CD14-positive monocyte (primary cell): Measurements from ENCODE around the gene GMCL1. TPM values are rescaled to one million over a fixed set of nuclear protein-coding genes. Genes with fewer than 3 reads are reported as not detected.

Experiments used
- DNase-seq, 3 donors: peaks; one replicate each; pipeline ENCODE4 v3.0.0-alpha.2; 2011 to 2022
- H2AFZ ChIP-seq: 2 replicates; pipeline ENCODE4 v1.6.0; 2012; ENCODE audit warnings: mild to moderate bottlenecking, low read depth, low read length, inconsistent platforms; ENCODE audit not compliant: insufficient read depth, poor library complexity, severe bottlenecking
- H3K27ac ChIP-seq, 2 donors: 1 replicate in 1 of 2; 2 replicates in 1 of 2; pipeline ENCODE4 v1.5.1; 2012 to 2013; ENCODE audit warnings: low read length in 2 of 2, control low read depth in 1 of 2, inconsistent platforms in 1 of 2, low read depth in 1 of 2, mild to moderate bottlenecking in 1 of 2
- H3K27me3 ChIP-seq, 2 donors: one replicate each; pipeline versions ENCODE4 v1.6.0 to v1.6.1; 2011 to 2013; ENCODE audit warnings: low read length in 2 of 2; ENCODE audit not compliant: control insufficient read depth in 2 of 2, insufficient read depth in 2 of 2
- H3K36me3 ChIP-seq, 2 donors: replicated peaks in 1 of 2; 1 replicate in 1 of 2; 2 replicates in 1 of 2; pipeline versions ENCODE4 v1.5.1 to v1.6.1; 2012 to 2013; ENCODE audit warnings: low read length in 2 of 2, control low read depth in 1 of 2, inconsistent platforms in 1 of 2, mild to moderate bottlenecking in 1 of 2; ENCODE audit not compliant: insufficient read depth in 2 of 2, control insufficient read depth in 1 of 2
- H3K4me1 ChIP-seq, 2 donors: 1 replicate in 1 of 2; 2 replicates in 1 of 2; pipeline versions ENCODE4 v1.5.1 to v1.6.1; 2012 to 2013; ENCODE audit warnings: low read length in 2 of 2, control low read depth in 1 of 2, inconsistent platforms in 1 of 2, mild to moderate bottlenecking in 1 of 2, moderate library complexity in 1 of 2; ENCODE audit not compliant: insufficient read depth in 2 of 2, control insufficient read depth in 1 of 2
- H3K4me2 ChIP-seq: replicated peaks from 2 replicates; pipeline ENCODE3; 2012; ENCODE audit warnings: low read length, moderate library complexity, mild to moderate bottlenecking; ENCODE audit not compliant: poor library complexity, severe bottlenecking; ENCODE audit errors: extremely low read depth
- H3K4me3 ChIP-seq, 3 experiments: fragments of 200-600 bp in 1 of 3; sonication (generic) in 1 of 3; replicated peaks in 1 of 3; 1 replicate in 2 of 3; 2 replicates in 1 of 3; pipeline ENCODE4 v1.5.1; 2011 to 2013; ENCODE audit warnings: low read length in 3 of 3, mild to moderate bottlenecking in 3 of 3, control low read depth in 2 of 3, low read depth in 2 of 3, inconsistent platforms in 1 of 3, moderate library complexity in 1 of 3
- H3K79me2 ChIP-seq: 2 replicates; pipeline ENCODE4 v1.6.0; 2012; ENCODE audit warnings: mild to moderate bottlenecking, control low read depth, inconsistent platforms, low read length, moderate library complexity; ENCODE audit not compliant: insufficient read depth
- H3K9ac ChIP-seq: 2 replicates; pipeline ENCODE4 v1.6.0; 2017; ENCODE audit warnings: low read length, mild to moderate bottlenecking; ENCODE audit not compliant: insufficient read depth, poor library complexity, severe bottlenecking
- H3K9me3 ChIP-seq, 2 donors: replicated peaks in 1 of 2; 1 replicate in 1 of 2; 2 replicates in 1 of 2; pipeline versions ENCODE4 v1.5.1 to v1.6.1; 2012 to 2013; ENCODE audit warnings: low read length in 2 of 2, control low read depth in 1 of 2; ENCODE audit not compliant: control insufficient read depth in 1 of 2, insufficient read depth in 1 of 2
- H4K20me1 ChIP-seq: 2 replicates; pipeline ENCODE4 v1.6.0; 2012; ENCODE audit warnings: mild to moderate bottlenecking, low read length, control low read depth, moderate library complexity; ENCODE audit not compliant: insufficient read depth
- H3K27ac Mint-ChIP-seq, 7 donors: one replicate each; pipeline ENCODE4 v1.8.0; 2020; ENCODE audit warnings: mild to moderate bottlenecking in 7 of 7, mixed read lengths in 7 of 7, moderate library complexity in 6 of 7, inconsistent platforms in 2 of 7
- H3K27me3 Mint-ChIP-seq, 3 donors: one replicate each; pipeline ENCODE4 v1.8.0; 2021 to 2022; ENCODE audit warnings: low read depth in 3 of 3, mild to moderate bottlenecking in 3 of 3, mixed read lengths in 3 of 3, moderate library complexity in 3 of 3, inconsistent platforms in 1 of 3
- H3K36me3 Mint-ChIP-seq, 2 donors: one replicate each; pipeline ENCODE4 v1.8.0; 2020; ENCODE audit warnings: mixed read lengths in 2 of 2, inconsistent platforms in 1 of 2, mild to moderate bottlenecking in 1 of 2
- H3K4me1 Mint-ChIP-seq: one replicate; pipeline ENCODE4 v1.8.0; 2020; ENCODE audit warnings: mild to moderate bottlenecking, mixed read lengths
- H3K4me3 Mint-ChIP-seq, 2 donors: one replicate each; pipeline ENCODE4 v1.8.0; 2020; ENCODE audit warnings: mild to moderate bottlenecking in 2 of 2, mixed read lengths in 2 of 2, moderate library complexity in 1 of 2
- H3K9me3 Mint-ChIP-seq, 7 donors: one replicate each; pipeline ENCODE4 v1.8.0; 2020 to 2022; ENCODE audit warnings: mixed read lengths in 7 of 7, mild to moderate bottlenecking in 6 of 7, moderate library complexity in 6 of 7, inconsistent platforms in 2 of 7
- CTCF ChIP-seq: fragments of 200-600 bp; IDR thresholded peaks from one replicate; pipeline ENCODE4 v1.8.0; 2022; ENCODE audit warnings: antibody characterized with exemption, mild to moderate bottlenecking
- WGBS: methylation state at CpG from one replicate; pipeline ENCODE4 v1.1.5; 2013; ENCODE audit warnings: missing lambda C conversion rate; ENCODE audit not compliant: insufficient coverage; 5-methylcytosine and 5-hydroxymethylcytosine counted together
- intact Hi-C, 2 donors: fragments of 100-400 bp; cut with micrococcal nuclease; formaldehyde crosslinking; loops; one replicate each; pipeline versions ENCODE4 v1.15.0 to v1.15.1; 2023
- polyA plus RNA-seq, 3 donors: library from polyadenylated mRNA; depleted of rRNA in 1 of 3; unstranded in 2 of 3; stranded (reverse) in 1 of 3; fragments of 300-500 nt in 2 of 3; fragments of >200 nt in 1 of 3; fragmentation: Illumina TruSeq in 2 of 3; gene quantifications; 1 replicate in 2 of 3; 2 replicates in 1 of 3; pipeline ENCODE4 v1.2.3, GENCODE V29; 2012 to 2021

GMCL1 gene
- polyA plus RNA-seq, 3 donors, result 4.4 to 15.1 (median 9.4) TPM

DNA sequence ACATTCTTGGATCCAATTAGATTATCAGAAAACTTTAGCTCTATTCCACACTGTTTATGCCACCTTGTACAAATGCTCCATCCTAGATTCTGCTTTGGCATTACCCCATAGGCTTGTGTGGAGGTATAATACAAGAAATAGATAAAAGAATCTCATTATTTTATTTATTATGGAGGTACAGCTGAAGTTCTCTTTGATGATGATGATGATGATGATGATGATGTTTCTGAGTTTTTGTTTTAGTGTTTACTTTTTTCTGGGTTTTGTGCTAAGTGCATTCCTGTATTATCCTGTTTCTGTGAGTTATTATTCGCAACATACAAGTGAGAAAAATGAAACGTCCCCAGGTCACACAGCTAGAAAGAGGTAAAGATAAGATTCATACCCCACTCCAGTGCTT, 44.1 kb upstream of the GMCL1 start:
- WGBS, result no CpG with 5 or more reads among the region's 2 CpGs
- H2AFZ ChIP-seq, result no peak overlapping the region

DNA sequence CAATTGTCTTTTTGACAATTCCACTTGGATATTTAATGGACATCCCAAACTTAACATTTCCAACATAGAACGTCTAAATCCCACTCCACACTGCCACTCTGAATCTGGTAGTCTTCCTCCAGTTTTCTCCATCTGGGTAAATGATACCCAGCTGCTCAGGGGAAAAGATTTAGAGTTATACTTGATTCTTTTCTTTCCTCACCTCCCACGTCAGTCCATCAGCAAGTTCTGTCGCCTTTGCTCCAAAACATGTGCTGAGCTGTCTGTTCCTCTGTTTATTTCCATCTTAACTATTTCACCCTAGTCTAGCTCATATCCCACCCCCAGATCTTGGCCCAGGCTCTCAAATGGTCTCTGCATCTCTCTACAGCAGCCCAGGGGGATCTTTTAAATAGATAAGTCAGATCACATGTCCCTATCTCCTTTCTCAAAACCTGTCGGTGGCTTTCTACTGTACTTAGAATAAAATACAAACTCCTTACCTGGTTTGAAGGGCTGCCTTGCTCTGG, 43.4 kb upstream of the GMCL1 start:
- Mint-ChIP-seq H3K4me1 (peaks cover 22% of the 10 kb centered on the region), H3K4me3 (no peak overlapping the region), H3K36me3 (peaks cover 46 to 53% of the 10 kb centered on the region in 2 donors), H3K9me3 (no peaks in the 10 kb centered on the region), H3K27ac (no peak overlapping the region), H3K27me3 (no peaks in the 10 kb centered on the region)
- no peaks in the 10 kb centered on the region for H3K9me3 ChIP-seq
- DNase-seq, result no peak
- H3K9ac ChIP-seq, result no peak overlapping the region
- no peaks in the 10 kb centered on the region for H3K79me2 ChIP-seq
- H2AFZ ChIP-seq, result no peak overlapping the region
- peaks cover 9 to 55% of the 10 kb centered on the region in 2 donors for H3K36me3 ChIP-seq
- no peak overlapping the region for H3K4me3 ChIP-seq
- no peak overlapping the region for H3K4me2 ChIP-seq
- no peak overlapping the region for H3K27ac ChIP-seq
- no peak for TF ChIP-seq CTCF
- intact Hi-C loops, result no loop called here
- no peaks in the 10 kb centered on the region for H4K20me1 ChIP-seq
- H3K27me3 ChIP-seq, result no peaks in the 10 kb centered on the region
- WGBS, result 100% methylated on average over 2 of the region's 4 CpGs
- H3K4me1 ChIP-seq, result peaks cover 5 to 10% of the 10 kb centered on the region in 2 donors

More for the DNA sequence above, 44.1 kb upstream of the GMCL1 start:
- Mint-ChIP-seq H3K4me1 (peaks cover 28% of the 10 kb centered on the region), H3K9me3 (no peaks in the 10 kb centered on the region), H3K27me3 (peaks cover 0 to 2% (median 0%) of the 10 kb centered on the region in 3 donors), H3K36me3 (peaks cover 46 to 53% of the 10 kb centered on the region in 2 donors), H3K4me3 (no peak overlapping the region), H3K27ac (no peak overlapping the region)
- TF ChIP-seq CTCF, result no peak
- H3K9ac ChIP-seq, result no peak overlapping the region
- H3K27me3 ChIP-seq, result no peaks in the 10 kb centered on the region
- intact Hi-C loops, result no loop called here
- H3K4me3 ChIP-seq, result no peak overlapping the region
- H3K27ac ChIP-seq, result no peak overlapping the region
- no peaks in the 10 kb centered on the region for H3K9me3 ChIP-seq
- no peaks in the 10 kb centered on the region for H4K20me1 ChIP-seq
- no peak for DNase-seq
- peaks cover 5 to 12% of the 10 kb centered on the region in 2 donors for H3K4me1 ChIP-seq
- no peaks in the 10 kb centered on the region for H3K79me2 ChIP-seq
- H3K4me2 ChIP-seq, result no peak overlapping the region
- H3K36me3 ChIP-seq, result peaks cover 9 to 48% of the 10 kb centered on the region in 2 donors
